ENCODE results near the gene CHL1.
"Not testable (repeated sequence)": the region's sequence is repeated elsewhere in the genome, so short reads cannot be mapped to it uniquely, and the experiment has no call there.

CHL1 gene

GRCh38 chr3:365268-365667, 168.7 kb downstream of the CHL1 start:
- H3K27me3 ChIP-seq (ENCODE audit: insufficient read depth, low read length): no peaks in the 10 kb centered on the region
- H3K4me3 ChIP-seq (ENCODE audit: low read length): no peak overlapping the region
- H3K36me3 ChIP-seq (ENCODE audit: insufficient read depth, low read length): no peaks in the 10 kb centered on the region
- no peak overlapping the region for H2AFZ ChIP-seq (ENCODE audit: low read depth, low read length)
- no peaks in the 10 kb centered on the region for H3K9me3 ChIP-seq (ENCODE audit: low read length)
- no peaks in the 10 kb centered on the region for H3K4me1 ChIP-seq (ENCODE audit: insufficient read depth, low read length)

GRCh38 chr3:366253-366652, 169.7 kb downstream of the CHL1 start:
- not testable (repeated sequence) for H3K4me1 ChIP-seq (ENCODE audit: insufficient read depth, low read length); H3K9me3 ChIP-seq (ENCODE audit: low read length); H3K36me3 ChIP-seq (ENCODE audit: insufficient read depth, low read length); H3K4me3 ChIP-seq (ENCODE audit: low read length); H3K27me3 ChIP-seq (ENCODE audit: insufficient read depth, low read length); H2AFZ ChIP-seq (ENCODE audit: low read depth, low read length)

GRCh38 chr3:373193-373779, 176.7 kb downstream of the CHL1 start:
- no peaks in the 10 kb centered on the region for H3K27me3 ChIP-seq (ENCODE audit: insufficient read depth, low read length)
- no peaks in the 10 kb centered on the region for H3K4me1 ChIP-seq (ENCODE audit: insufficient read depth, low read length)
- H3K9me3 ChIP-seq (ENCODE audit: low read length): no peaks in the 10 kb centered on the region
- no peaks in the 10 kb centered on the region for H3K36me3 ChIP-seq (ENCODE audit: insufficient read depth, low read length)
- no peak overlapping the region for H2AFZ ChIP-seq (ENCODE audit: low read depth, low read length)
- no peak overlapping the region for H3K4me3 ChIP-seq (ENCODE audit: low read length)

GRCh38 chr3:374459-374858, 177.9 kb downstream of the CHL1 start:
- Histone ChIP-seq H2AFZ (ENCODE audit: low read depth, low read length) (no peak overlapping the region), H3K4me3 (ENCODE audit: low read length) (no peak overlapping the region), H3K27me3 (ENCODE audit: insufficient read depth, low read length) (no peaks in the 10 kb centered on the region), H3K36me3 (ENCODE audit: insufficient read depth, low read length) (no peaks in the 10 kb centered on the region), H3K9me3 (ENCODE audit: low read length) (no peaks in the 10 kb centered on the region), H3K4me1 (ENCODE audit: insufficient read depth, low read length) (no peaks in the 10 kb centered on the region)

- H2AFZ ChIP-seq (ENCODE audit: low read depth, low read length): no peak overlapping the region
- no peaks in the 10 kb centered on the region for H3K9me3 ChIP-seq (ENCODE audit: low read length)
- H3K36me3 ChIP-seq (ENCODE audit: insufficient read depth, low read length): no peaks in the 10 kb centered on the region
- H3K4me1 ChIP-seq (ENCODE audit: insufficient read depth, low read length): no peaks in the 10 kb centered on the region
- no peak overlapping the region for H3K4me3 ChIP-seq (ENCODE audit: low read length)
- H3K27me3 ChIP-seq (ENCODE audit: insufficient read depth, low read length): no peaks in the 10 kb centered on the region
Observed at GRCh38 chr3:377158-377561, 180.6 kb downstream of the CHL1 start.

- Histone ChIP-seq H3K9me3 (ENCODE audit: low read length) (no peaks in the 10 kb centered on the region), H2AFZ (ENCODE audit: low read depth, low read length) (no peak overlapping the region), H3K4me1 (ENCODE audit: insufficient read depth, low read length) (no peaks in the 10 kb centered on the region), H3K4me3 (ENCODE audit: low read length) (no peak overlapping the region), H3K36me3 (ENCODE audit: insufficient read depth, low read length) (no peaks in the 10 kb centered on the region), H3K27me3 (ENCODE audit: insufficient read depth, low read length) (no peaks in the 10 kb centered on the region)
Observed at GRCh38 chr3:380801-381200, 184.2 kb downstream of the CHL1 start.

- Histone ChIP-seq H3K4me3 (ENCODE audit: low read length) (no peak overlapping the region), H3K27me3 (ENCODE audit: insufficient read depth, low read length) (no peaks in the 10 kb centered on the region), H2AFZ (ENCODE audit: low read depth, low read length) (no peak overlapping the region), H3K36me3 (ENCODE audit: insufficient read depth, low read length) (no peaks in the 10 kb centered on the region), H3K9me3 (ENCODE audit: low read length) (no peaks in the 10 kb centered on the region), H3K4me1 (ENCODE audit: insufficient read depth, low read length) (no peaks in the 10 kb centered on the region)
Observed at GRCh38 chr3:385151-385550, 188.6 kb downstream of the CHL1 start.

- Histone ChIP-seq H3K27me3 (ENCODE audit: insufficient read depth, low read length) (no peaks in the 10 kb centered on the region), H3K9me3 (ENCODE audit: low read length) (no peaks in the 10 kb centered on the region), H3K4me3 (ENCODE audit: low read length) (no peak overlapping the region), H2AFZ (ENCODE audit: low read depth, low read length) (no peak overlapping the region), H3K36me3 (ENCODE audit: insufficient read depth, low read length) (no peaks in the 10 kb centered on the region), H3K4me1 (ENCODE audit: insufficient read depth, low read length) (no peaks in the 10 kb centered on the region)
Observed at GRCh38 chr3:394775-395174, 198.2 kb downstream of the CHL1 start.

GRCh38 chr3:396293-396692, 199.7 kb downstream of the CHL1 start:
- Histone ChIP-seq H3K27me3 (ENCODE audit: insufficient read depth, low read length) (no peaks in the 10 kb centered on the region), H3K9me3 (ENCODE audit: low read length) (no peaks in the 10 kb centered on the region), H3K36me3 (ENCODE audit: insufficient read depth, low read length) (no peaks in the 10 kb centered on the region), H3K4me1 (ENCODE audit: insufficient read depth, low read length) (no peaks in the 10 kb centered on the region), H3K4me3 (ENCODE audit: low read length) (no peak overlapping the region), H2AFZ (ENCODE audit: low read depth, low read length) (no peak overlapping the region)

GRCh38 chr3:399647-400046, 203.1 kb downstream of the CHL1 start:
- H3K4me1 ChIP-seq (ENCODE audit: insufficient read depth, low read length): no peaks in the 10 kb centered on the region
- no peaks in the 10 kb centered on the region for H3K36me3 ChIP-seq (ENCODE audit: insufficient read depth, low read length)
- H3K4me3 ChIP-seq (ENCODE audit: low read length): no peak overlapping the region
- H3K27me3 ChIP-seq (ENCODE audit: insufficient read depth, low read length): no peaks in the 10 kb centered on the region
- no peak overlapping the region for H2AFZ ChIP-seq (ENCODE audit: low read depth, low read length)
- no peaks in the 10 kb centered on the region for H3K9me3 ChIP-seq (ENCODE audit: low read length)

- H2AFZ ChIP-seq (ENCODE audit: low read depth, low read length): no peak overlapping the region
- H3K4me1 ChIP-seq (ENCODE audit: insufficient read depth, low read length): no peaks in the 10 kb centered on the region
- no peaks in the 10 kb centered on the region for H3K27me3 ChIP-seq (ENCODE audit: insufficient read depth, low read length)
- H3K9me3 ChIP-seq (ENCODE audit: low read length): no peaks in the 10 kb centered on the region
- no peak overlapping the region for H3K4me3 ChIP-seq (ENCODE audit: low read length)
- no peaks in the 10 kb centered on the region for H3K36me3 ChIP-seq (ENCODE audit: insufficient read depth, low read length)
Observed at GRCh38 chr3:403826-404225, 207.3 kb downstream of the CHL1 start.

- Histone ChIP-seq H3K4me3 (ENCODE audit: low read length) (no peak overlapping the region), H3K27me3 (ENCODE audit: insufficient read depth, low read length) (no peaks in the 10 kb centered on the region), H3K36me3 (ENCODE audit: insufficient read depth, low read length) (no peaks in the 10 kb centered on the region), H3K4me1 (ENCODE audit: insufficient read depth, low read length) (no peaks in the 10 kb centered on the region), H3K9me3 (ENCODE audit: low read length) (no peaks in the 10 kb centered on the region), H2AFZ (ENCODE audit: low read depth, low read length) (no peak overlapping the region)
Observed at GRCh38 chr3:409011-409410, 212.4 kb downstream of the CHL1 start.

- no peaks in the 10 kb centered on the region for H3K4me1 ChIP-seq (ENCODE audit: insufficient read depth, low read length)
- H3K36me3 ChIP-seq (ENCODE audit: insufficient read depth, low read length): no peaks in the 10 kb centered on the region
- H3K27me3 ChIP-seq (ENCODE audit: insufficient read depth, low read length): no peaks in the 10 kb centered on the region
- H2AFZ ChIP-seq (ENCODE audit: low read depth, low read length): no peak overlapping the region
- no peak overlapping the region for H3K4me3 ChIP-seq (ENCODE audit: low read length)
- H3K9me3 ChIP-seq (ENCODE audit: low read length): no peaks in the 10 kb centered on the region
Observed at GRCh38 chr3:411226-411625, 214.7 kb downstream of the CHL1 start.

- H3K4me3 ChIP-seq (ENCODE audit: low read length): no peak overlapping the region
Observed at GRCh38 chr3:414063-414462, 217.5 kb downstream of the CHL1 start.

More at GRCh38 chr3:414063-414462, 217.5 kb downstream of the CHL1 start:
- Histone ChIP-seq H3K9me3 (ENCODE audit: low read length) (no peaks in the 10 kb centered on the region), H3K27me3 (ENCODE audit: insufficient read depth, low read length) (no peaks in the 10 kb centered on the region), H3K4me1 (ENCODE audit: insufficient read depth, low read length) (no peaks in the 10 kb centered on the region), H2AFZ (ENCODE audit: low read depth, low read length) (no peak overlapping the region), H3K36me3 (ENCODE audit: insufficient read depth, low read length) (no peaks in the 10 kb centered on the region)

All from neuron (in vitro differentiated cells).